ENCODE results near the gene FKBP7. TPM values are rescaled to one million over a fixed set of nuclear protein-coding genes. Genes with fewer than 3 reads are reported as not detected.
"Not testable (repeated sequence)": the region's sequence is repeated elsewhere in the genome, so short reads cannot be mapped to it uniquely, and the experiment has no call there.

The FKBP7 gene
- total and polyA plus RNA-seq, 2 of the 8 experiments (the other 6 are each of a cell fraction or from before 2014, with no cell fraction given) = 3.6 to 7.0 TPM

- no peaks in the 10 kb centered on the region for H3K79me2 ChIP-seq (ENCODE audit: control insufficient read depth in 1 of 2, insufficient read depth in 2 of 2, low read length in 2 of 2)
- no peak overlapping the region for H3K14ac ChIP-seq (ENCODE audit: insufficient read length)
- ChIA-PET POLR2A (ENCODE audit: partially characterized antibody) (interaction anchor here (0.9 kb wide), 1 partner anchor 22 kb away, joined by 4 read pairs; the partner anchor contains the start of genes PJVK and PRKRA), CTCF (ENCODE audit: partially characterized antibody) (interaction anchor here (1.0 kb wide), 1 partner anchor 19 kb away, joined by 3 read pairs; no protein-coding TSS in a partner anchor)
- no peak overlapping the region for H3K4me2 ChIP-seq (ENCODE audit: insufficient read depth in 1 of 2, low read depth in 2 of 2, low read length in 2 of 2)
- H2AK5ac ChIP-seq (ENCODE audit: low read depth, low read length) = no peak overlapping the region
- H3K27me3 ChIP-seq (replicated peaks in 1 of 4; ENCODE audit: control insufficient read depth in 3 of 4, extremely low read depth in 1 of 4, insufficient read depth in 3 of 4, low read length in 3 of 4) = no peaks in the 10 kb centered on the region
- 94% methylated on average over 2 of the region's 2 CpGs; no CpG with 5 or more reads in 1 of the 2 experiments for WGBS, 2 experiments (ENCODE audit: extremely low coverage in 1 of 2, insufficient coverage in 1 of 2, insufficient read length in 1 of 2, insufficient replicate concordance in 2 of 2, low coverage in 1 of 2, low lambda C conversion rate in 2 of 2, missing lambda C conversion rate in 1 of 2)
- no peak overlapping the region for H3K4ac ChIP-seq (replicated peaks; ENCODE audit: insufficient read length, low read depth, low read length)
- no peaks in the 10 kb centered on the region for H3K23me2 ChIP-seq (ENCODE audit: low read depth, low read length)
- H2BK5ac ChIP-seq (ENCODE audit: low read depth, low read length) = no peak overlapping the region
- H3K9ac ChIP-seq (replicated peaks in 1 of 4; ENCODE audit: extremely low read depth in 1 of 4, low read depth in 3 of 4, low read length in 3 of 4) = no peak overlapping the region
- FAIRE-seq (no peak), DNase-seq (ENCODE audit: low read depth in 1 of 2, low spot score in 2 of 2) (no peak)
- TF ChIP-seq RBBP5 (IDR thresholded peaks at IDR 0.05; ENCODE audit: borderline replicate concordance, low read depth, low read length) = no peak
- no peak overlapping the region for H2BK20ac ChIP-seq (ENCODE audit: low read length)
- H2BK15ac ChIP-seq (ENCODE audit: low read length) = no peak overlapping the region
- H3K9me3 ChIP-seq (ENCODE audit: insufficient read depth in 2 of 2, low read depth in 1 of 2, low read length in 1 of 2) = no peaks in the 10 kb centered on the region
- H4K8ac ChIP-seq (ENCODE audit: extremely low read depth, insufficient read depth, low read length) = no peak overlapping the region
- H3K79me1 ChIP-seq (ENCODE audit: low read depth, low read length) = no peaks in the 10 kb centered on the region; the same call in 1 of the 2 replicates
- H3K18ac ChIP-seq (ENCODE audit: extremely low read depth, low read length) = no peak overlapping the region
- H3K56ac ChIP-seq (replicated peaks; ENCODE audit: insufficient read length, low read depth, low read length) = no peak overlapping the region
- H2AFZ ChIP-seq (ENCODE audit: low read length) = no peak overlapping the region
- no peak overlapping the region for H4K91ac ChIP-seq (replicated peaks; ENCODE audit: insufficient read length, low read length)
- H3K4me1 ChIP-seq (replicated peaks in 1 of 4; ENCODE audit: control insufficient read depth in 3 of 4, insufficient read depth in 4 of 4, low read length in 3 of 4) = no peaks in the 10 kb centered on the region
- no peak overlapping the region for H3K23ac ChIP-seq (ENCODE audit: insufficient read length)
- H2BK120ac ChIP-seq (replicated peaks; ENCODE audit: low read depth, low read length) = no peak overlapping the region
- no peak overlapping the region for H2BK12ac ChIP-seq (ENCODE audit: low read depth, low read length)
- no peak overlapping the region for H4K5ac ChIP-seq (ENCODE audit: insufficient read length, low read depth, low read length)
- no peak overlapping the region for H3K27ac ChIP-seq (ENCODE audit: low read depth, low read length)
- no peak overlapping the region for H3K4me3 ChIP-seq (ENCODE audit: extremely low read depth in 1 of 4, insufficient read depth in 2 of 4, low read depth in 3 of 4, low read length in 4 of 4)
- no peaks in the 10 kb centered on the region for H3K36me3 ChIP-seq (ENCODE audit: control insufficient read depth in 2 of 4, insufficient read depth in 4 of 4, low read length in 3 of 4)
- no peaks in the 10 kb centered on the region for H4K20me1 ChIP-seq (replicated peaks in 1 of 2; ENCODE audit: control insufficient read depth in 1 of 2, insufficient read depth in 2 of 2, low read length in 2 of 2)
Observed at GRCh38 chr2:178473373-178473772, 5.0 kb downstream of the FKBP7 start.

- H3K23ac ChIP-seq (ENCODE audit: insufficient read length); H2BK15ac ChIP-seq (ENCODE audit: low read length); H4K20me1 ChIP-seq (replicated peaks in 1 of 2; ENCODE audit: control insufficient read depth in 1 of 2, insufficient read depth in 2 of 2, low read length in 2 of 2); H3K23me2 ChIP-seq (ENCODE audit: low read depth, low read length); H3K79me2 ChIP-seq (ENCODE audit: control insufficient read depth in 1 of 2, insufficient read depth in 2 of 2, low read length in 2 of 2); FAIRE-seq; H3K36me3 ChIP-seq (ENCODE audit: control insufficient read depth in 2 of 4, insufficient read depth in 4 of 4, low read length in 3 of 4); H2AFZ ChIP-seq (ENCODE audit: low read length); H4K8ac ChIP-seq (ENCODE audit: extremely low read depth, insufficient read depth, low read length); H3K9ac ChIP-seq (replicated peaks in 1 of 4; ENCODE audit: extremely low read depth in 1 of 4, low read depth in 3 of 4, low read length in 3 of 4); H3K4ac ChIP-seq (replicated peaks; ENCODE audit: insufficient read length, low read depth, low read length); H3K27me3 ChIP-seq (replicated peaks in 1 of 4; ENCODE audit: control insufficient read depth in 3 of 4, extremely low read depth in 1 of 4, insufficient read depth in 3 of 4, low read length in 3 of 4); DNase-seq (ENCODE audit: low read depth in 1 of 2, low spot score in 2 of 2); H3K18ac ChIP-seq (ENCODE audit: extremely low read depth, low read length); H2BK5ac ChIP-seq (ENCODE audit: low read depth, low read length); H3K4me1 ChIP-seq (replicated peaks in 1 of 4; ENCODE audit: control insufficient read depth in 3 of 4, insufficient read depth in 4 of 4, low read length in 3 of 4); H4K91ac ChIP-seq (replicated peaks; ENCODE audit: insufficient read length, low read length); H2BK20ac ChIP-seq (ENCODE audit: low read length); H2BK120ac ChIP-seq (replicated peaks; ENCODE audit: low read depth, low read length); H3K4me3 ChIP-seq (ENCODE audit: extremely low read depth in 1 of 4, insufficient read depth in 2 of 4, low read depth in 3 of 4, low read length in 4 of 4); H3K4me2 ChIP-seq (ENCODE audit: insufficient read depth in 1 of 2, low read depth in 2 of 2, low read length in 2 of 2); POLR2A ChIA-PET (ENCODE audit: partially characterized antibody); H3K27ac ChIP-seq (ENCODE audit: low read depth, low read length); H2BK12ac ChIP-seq (ENCODE audit: low read depth, low read length); H4K5ac ChIP-seq (ENCODE audit: insufficient read length, low read depth, low read length); H3K14ac ChIP-seq (ENCODE audit: insufficient read length); H3K56ac ChIP-seq (replicated peaks; ENCODE audit: insufficient read length, low read depth, low read length); H3K79me1 ChIP-seq (ENCODE audit: low read depth, low read length); H3K9me3 ChIP-seq (ENCODE audit: insufficient read depth in 2 of 2, low read depth in 1 of 2, low read length in 1 of 2); H2AK5ac ChIP-seq (ENCODE audit: low read depth, low read length): not testable (repeated sequence)
- 94% methylated on average over 5 of the region's 5 CpGs; no CpG with 5 or more reads in 1 of the 2 experiments for WGBS, 2 experiments (ENCODE audit: extremely low coverage in 1 of 2, insufficient coverage in 1 of 2, insufficient read length in 1 of 2, insufficient replicate concordance in 2 of 2, low coverage in 1 of 2, low lambda C conversion rate in 2 of 2, missing lambda C conversion rate in 1 of 2)
- CTCF ChIA-PET (ENCODE audit: partially characterized antibody) = interaction anchor here (0.6 kb wide), 1 partner anchor 25 kb away, joined by 3 read pairs; no protein-coding TSS in a partner anchor
Observed at GRCh38 chr2:178471313-178471712, 7.1 kb downstream of the FKBP7 start.

All from H1 (cell line).